Astrocyte of the spinal cord (primary cell): ENCODE measurements around the gene LRRFIP1.

Source experiments
- DNase-seq: peaks from one replicate; pipeline ENCODE4 v3.0.0; 2011; ENCODE audit warnings: low read depth, low spot score
- H3K4me3 ChIP-seq: 2 replicates; pipeline ENCODE4 v1.5.1; 2011; ENCODE audit warnings: low read depth, mild to moderate bottlenecking, low read length, moderate library complexity
- CTCF ChIP-seq: IDR thresholded peaks from 2 replicates; pipeline ENCODE4 v1.5.1; 2012; ENCODE audit warnings: low read depth, mild to moderate bottlenecking, low read length, inconsistent platforms
- in situ Hi-C: cut with HindIII; loops from 2 replicates; pipeline ENCODE4 v1.10.0; 2017; ENCODE audit warnings: low sequenced_read_pairs

LRRFIP1 gene

DNA sequence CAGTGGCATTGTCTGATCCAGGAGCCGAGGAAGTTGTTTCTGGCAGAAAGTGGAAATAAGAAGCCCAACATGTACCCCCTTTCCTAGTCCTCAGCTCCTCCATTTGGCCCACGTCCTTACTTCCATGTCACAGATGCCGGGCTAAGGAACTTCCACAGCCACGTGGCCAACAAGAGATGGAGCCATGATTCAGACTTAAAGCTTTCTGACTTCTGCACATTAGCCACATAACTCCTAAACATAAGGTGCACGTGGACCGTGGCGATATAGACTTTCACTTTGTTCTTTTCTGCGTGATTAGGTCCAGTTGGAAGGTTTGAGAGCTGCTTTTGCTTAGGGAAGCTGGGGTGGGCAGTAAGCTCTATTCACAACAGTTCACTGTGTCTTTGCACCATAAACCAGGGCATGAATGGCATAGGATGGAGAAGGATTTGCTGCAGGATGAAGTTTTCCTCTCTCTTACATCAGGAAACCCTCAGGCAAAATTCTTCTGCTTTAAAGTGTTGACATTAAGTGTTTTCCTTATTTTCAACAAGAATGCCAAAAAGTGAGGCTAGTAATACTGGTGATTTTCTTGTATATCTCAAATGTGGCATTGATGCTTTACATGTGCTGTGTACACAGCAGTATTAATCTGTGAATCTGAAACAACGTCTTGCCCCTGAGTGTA lies 109.9 kb downstream of the LRRFIP1 start:
- no peak for TF ChIP-seq CTCF
- in situ Hi-C loops: no loop called here
- DNase-seq: no peak
- H3K4me3 ChIP-seq: no peak overlapping the region

- in situ Hi-C loops: no loop called here
- H3K4me3 ChIP-seq: no peak overlapping the region
- no peak for DNase-seq
- no peak for TF ChIP-seq CTCF
Measured at GRCh38 chr2:237738255-237738654, 110.9 kb downstream of the LRRFIP1 start.

- no peak for DNase-seq
- no peak for TF ChIP-seq CTCF
- H3K4me3 ChIP-seq: no peak overlapping the region
- in situ Hi-C loops: no loop called here
Measured at GRCh38 chr2:237739101-237739500, 111.7 kb downstream of the LRRFIP1 start.

GRCh38 chr2:237742191-237742590 lies 114.8 kb downstream of the LRRFIP1 start:
- no peak overlapping the region for H3K4me3 ChIP-seq
- no peak for DNase-seq
- in situ Hi-C loops: no loop called here
- no peak for TF ChIP-seq CTCF

DNA sequence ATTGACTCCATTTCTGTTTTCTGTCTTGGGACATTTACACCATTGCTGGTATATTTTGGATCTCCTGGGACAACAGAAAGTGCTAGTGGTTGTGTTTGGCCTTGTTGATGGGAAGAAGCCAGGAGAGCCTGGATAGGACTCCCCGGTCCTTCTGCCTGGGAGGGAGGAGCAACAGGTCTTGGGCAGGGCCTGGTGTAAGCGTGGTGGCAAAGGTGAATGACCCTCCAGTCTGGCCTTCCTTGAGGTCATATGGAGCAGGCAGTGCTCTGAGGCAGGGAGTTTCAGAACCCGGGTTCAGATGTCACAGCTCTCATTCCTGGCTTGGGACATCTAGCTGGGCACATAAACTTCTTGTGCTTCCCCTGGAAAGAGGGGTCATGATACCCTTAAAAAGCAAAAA lies 115.2 kb downstream of the LRRFIP1 start:
- no peak for TF ChIP-seq CTCF
- DNase-seq: no peak
- in situ Hi-C loops: no loop called here

DNA sequence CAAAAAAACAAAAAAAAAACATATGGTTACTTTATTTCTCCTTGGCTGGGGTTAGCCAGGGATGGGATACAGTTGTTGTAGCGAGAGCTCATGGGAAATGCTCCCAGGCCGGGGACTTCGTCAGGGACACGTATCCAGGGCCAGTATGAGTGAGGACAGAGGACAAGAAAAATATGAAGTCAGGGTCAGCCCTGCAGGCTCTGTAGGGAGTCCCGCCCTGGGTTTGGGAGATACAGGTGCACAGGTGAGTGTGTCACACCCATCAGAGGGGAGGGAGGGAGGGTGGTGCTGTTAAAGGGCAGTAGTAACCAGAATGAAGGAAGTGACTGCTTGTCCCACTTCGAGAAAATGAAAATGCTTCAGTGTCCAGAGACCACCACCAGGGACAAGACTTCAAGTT lies 115.6 kb downstream of the LRRFIP1 start:
- no peak overlapping the region for H3K4me3 ChIP-seq
- in situ Hi-C loops: no loop called here
- no peak for DNase-seq
- no peak for TF ChIP-seq CTCF

More for the DNA sequence above, 115.2 kb downstream of the LRRFIP1 start:
- no peak overlapping the region for H3K4me3 ChIP-seq
